Hepatic stellate cell (primary cell): ENCODE results near the gene ETV5.
"Not testable (repeated sequence)": the region's sequence is repeated elsewhere in the genome, so short reads cannot be mapped to it uniquely, and the experiment has no call there.

Experiments
- DNase-seq: peaks from one replicate; pipeline ENCODE4 v3.0.0; 2011; ENCODE audit warnings: low spot score

The ETV5 gene

GRCh38 chr3:186067360-186068242, 41.3 kb downstream of the ETV5 start:
- DNase-seq = no peak

GRCh38 chr3:186060222-186060621, 48.7 kb downstream of the ETV5 start:
- no peak for DNase-seq

DNA sequence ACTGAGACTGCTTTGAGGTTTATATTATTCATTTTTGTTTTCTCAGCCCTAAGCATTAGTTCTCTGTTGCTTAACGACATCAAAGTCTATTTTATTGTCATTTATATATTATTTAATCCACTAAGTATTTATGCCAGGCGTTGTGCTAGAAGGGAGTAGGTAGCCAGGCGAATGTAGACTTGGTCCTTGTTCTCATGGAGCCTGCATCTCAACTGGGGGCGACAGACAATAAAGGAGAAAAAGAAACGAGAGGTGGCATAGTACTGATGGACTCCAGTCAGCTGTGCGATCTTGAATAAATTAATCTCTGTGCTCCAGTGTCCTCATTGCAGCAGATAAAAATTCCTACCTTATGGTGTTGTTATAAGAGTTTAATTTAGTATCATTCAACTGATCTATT, 49.7 kb downstream of the ETV5 start:
- no peak for DNase-seq

DNA sequence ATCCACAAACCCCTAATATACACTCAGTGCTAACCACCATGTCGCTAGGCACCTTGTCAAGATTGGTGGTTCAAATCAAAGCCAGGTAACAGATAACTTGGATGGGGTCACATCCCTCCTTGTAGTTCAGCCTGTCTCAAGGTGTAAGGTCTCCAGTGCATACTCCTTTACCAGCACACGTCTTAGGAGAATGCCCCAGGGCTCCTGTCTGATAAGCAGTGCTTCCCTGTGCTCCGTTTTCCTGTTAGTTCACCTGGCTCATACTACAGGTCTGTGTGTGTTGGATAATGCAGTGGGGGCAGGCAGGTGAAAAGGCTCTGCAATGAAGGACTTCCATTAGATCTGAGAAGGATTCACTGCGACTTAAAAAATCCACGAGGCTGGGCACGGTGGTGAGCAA, 50.7 kb downstream of the ETV5 start:
- no peak for DNase-seq

DNA sequence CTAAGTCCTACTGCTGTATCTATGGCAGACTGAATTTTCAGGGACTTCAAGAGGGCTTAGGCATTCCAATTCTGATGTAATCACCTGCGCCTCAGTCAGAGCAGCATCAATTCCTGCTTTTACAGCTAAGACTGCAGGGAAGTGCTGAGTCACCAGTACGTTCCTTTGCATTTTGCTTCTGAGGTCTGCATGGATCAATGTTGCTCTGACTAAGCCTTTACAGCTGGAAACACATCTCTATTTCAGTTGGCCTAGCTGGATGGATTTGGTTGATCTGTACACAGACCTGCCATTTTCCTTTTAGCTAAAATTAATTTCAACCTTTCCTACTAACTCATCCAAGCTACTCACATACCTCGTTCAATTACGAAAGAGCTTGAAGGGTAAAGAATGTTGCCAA, 51.3 kb downstream of the ETV5 start:
- no peak for DNase-seq

- DNase-seq = no peak
Observed at GRCh38 chr3:186054792-186055352, 54.0 kb downstream of the ETV5 start.

DNA sequence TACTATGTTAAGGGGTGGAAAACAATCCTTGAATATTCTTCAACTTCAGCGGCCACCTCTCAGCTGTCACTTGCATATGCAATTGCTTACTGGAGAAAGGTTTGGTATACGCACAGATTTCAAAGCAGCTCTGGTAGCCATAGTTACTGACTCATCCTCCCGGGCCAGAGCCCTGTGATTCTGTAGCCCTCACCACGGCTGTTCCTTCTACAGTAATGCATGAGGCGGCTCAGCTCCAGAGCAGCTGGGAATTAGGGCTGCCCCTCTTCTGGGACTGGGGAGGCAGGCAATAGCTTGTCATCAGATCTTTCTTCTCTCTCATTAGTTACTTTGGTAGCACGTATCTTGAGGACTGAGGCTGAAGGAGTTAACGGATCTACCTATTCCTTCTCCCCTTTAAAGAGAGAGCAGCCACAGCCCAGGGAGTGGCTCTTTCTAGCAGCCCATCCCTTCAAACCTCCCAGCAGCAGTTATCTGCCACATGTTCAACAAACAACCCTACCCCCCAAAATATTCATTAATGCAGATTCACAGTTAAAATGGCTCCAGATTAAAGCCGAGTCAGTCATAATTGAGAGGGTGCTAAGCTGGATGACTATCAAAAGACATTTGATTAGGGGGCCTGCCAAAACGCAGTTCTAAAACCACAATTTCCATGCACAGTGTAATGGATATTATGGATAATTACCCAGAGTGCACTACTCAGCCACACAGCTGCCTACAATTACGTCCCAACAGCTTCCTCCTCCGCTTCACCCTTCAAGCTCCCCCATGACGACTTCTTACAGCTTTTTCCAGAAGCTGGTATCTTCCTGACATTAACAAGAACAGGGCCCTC, 54.7 kb downstream of the ETV5 start:
- DNase-seq = no peak

DNA sequence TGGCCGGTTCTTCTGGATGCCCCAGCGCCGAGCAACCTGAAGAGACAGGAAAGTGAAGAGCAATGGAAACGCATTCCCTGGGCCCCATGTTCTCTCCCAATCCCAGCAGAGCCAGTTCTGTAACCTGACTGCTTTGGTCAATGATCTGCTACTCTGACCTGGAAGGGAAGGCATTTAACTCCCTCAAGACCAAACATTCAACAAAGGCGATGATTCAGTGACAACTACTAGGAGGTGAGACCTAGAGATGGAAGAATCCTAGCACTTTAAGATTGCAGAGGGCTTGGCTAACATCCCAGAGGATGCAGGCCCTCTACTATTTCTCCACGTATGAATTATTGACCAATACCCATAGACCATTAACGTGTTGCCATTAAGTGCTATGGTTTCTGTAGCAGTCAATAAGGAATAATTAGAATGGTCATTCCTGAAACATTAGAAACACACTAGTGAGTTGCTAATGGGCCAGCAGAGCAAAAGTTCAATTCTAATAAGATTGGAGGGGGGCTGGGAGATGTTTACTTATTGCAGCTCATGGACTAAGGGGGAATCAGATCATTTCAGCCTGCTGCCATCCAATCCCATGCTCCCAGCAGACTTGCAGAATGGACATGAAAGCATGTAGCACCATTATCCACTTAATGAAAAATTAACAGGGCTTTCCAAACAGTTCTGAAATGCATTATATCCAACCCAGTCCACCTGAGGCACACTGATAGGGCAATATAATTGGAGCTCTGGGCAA, 56.6 kb downstream of the ETV5 start:
- no peak for DNase-seq

- DNase-seq = no peak
Observed at GRCh38 chr3:186049001-186049400, 59.9 kb downstream of the ETV5 start.

DNA sequence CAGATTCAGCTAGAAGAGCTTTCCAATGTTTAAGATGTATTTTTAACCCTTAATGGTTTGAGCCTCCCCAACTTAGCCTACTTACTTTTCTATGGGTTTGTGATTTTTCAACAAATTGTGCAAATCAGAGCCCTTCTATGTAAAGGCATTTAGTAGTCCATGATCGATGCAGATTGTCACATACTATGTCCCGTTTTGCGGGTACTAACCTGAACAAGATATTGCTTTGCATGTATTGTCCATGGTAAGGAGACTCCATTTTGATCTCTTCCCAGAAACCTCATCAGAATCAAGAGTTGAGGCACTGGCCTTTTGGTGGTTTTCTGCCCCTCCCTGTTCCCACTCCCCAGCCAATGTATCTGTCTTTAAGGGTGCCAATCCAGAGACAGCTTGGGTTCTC, 60.8 kb downstream of the ETV5 start:
- DNase-seq = no peak

DNA sequence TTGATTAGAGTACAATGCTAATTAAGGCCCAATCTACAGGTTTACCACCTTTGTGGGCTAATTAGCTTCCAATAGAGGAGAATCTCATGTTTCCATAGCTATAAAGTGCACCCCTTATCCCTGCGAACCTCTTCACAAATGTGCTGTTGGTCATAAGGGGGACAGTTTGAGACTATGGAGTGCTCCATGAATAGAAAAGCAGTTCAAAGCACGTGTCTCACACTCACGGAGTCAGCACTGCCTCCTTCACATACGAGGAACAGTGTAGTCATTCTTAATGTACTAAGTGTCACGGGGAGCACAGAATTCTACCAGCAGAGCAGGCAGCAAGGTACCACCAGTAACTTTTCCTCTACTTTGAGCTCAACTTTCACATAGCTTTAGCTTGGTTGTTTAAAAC, 62.1 kb downstream of the ETV5 start:
- no peak for DNase-seq

DNA sequence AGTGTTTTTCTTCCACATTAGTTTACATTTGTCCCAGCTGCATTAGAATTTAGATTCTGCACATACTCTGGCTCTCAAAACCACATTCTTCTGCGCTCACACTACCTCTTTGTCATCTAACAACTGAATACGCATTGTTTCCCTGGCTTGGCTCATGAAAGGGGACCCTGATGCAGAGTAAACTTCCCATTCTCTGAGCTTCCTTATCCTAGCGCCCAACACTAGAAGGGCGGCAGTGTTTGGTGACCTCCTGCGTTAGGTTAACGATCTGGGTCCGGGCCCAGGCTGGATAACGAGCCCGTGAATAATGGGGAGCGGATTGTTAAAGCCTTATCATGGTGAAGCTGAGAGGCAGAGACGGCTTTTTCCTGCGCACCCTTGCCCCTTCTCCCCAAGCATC, 63.9 kb downstream of the ETV5 start:
- no peak for DNase-seq

DNA sequence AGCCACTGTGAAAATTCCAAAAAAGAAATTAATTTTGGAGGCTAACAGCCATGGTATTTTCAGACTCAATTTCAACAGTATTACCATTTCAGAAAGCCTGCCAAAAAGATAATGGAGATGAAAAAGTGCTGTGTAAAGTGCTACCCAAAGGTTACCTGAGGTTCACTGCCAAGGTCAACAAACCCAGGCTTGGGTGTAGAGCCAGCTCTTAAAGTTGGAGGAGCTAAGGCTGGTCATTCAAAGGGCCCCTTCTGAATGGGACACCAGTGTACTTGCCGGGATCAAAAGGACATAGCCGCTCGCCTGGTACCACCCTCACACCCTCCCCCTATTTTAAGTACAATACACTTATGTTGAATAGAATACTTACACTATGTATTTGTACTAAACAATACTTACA, 64.5 kb downstream of the ETV5 start:
- no peak for DNase-seq

DNA sequence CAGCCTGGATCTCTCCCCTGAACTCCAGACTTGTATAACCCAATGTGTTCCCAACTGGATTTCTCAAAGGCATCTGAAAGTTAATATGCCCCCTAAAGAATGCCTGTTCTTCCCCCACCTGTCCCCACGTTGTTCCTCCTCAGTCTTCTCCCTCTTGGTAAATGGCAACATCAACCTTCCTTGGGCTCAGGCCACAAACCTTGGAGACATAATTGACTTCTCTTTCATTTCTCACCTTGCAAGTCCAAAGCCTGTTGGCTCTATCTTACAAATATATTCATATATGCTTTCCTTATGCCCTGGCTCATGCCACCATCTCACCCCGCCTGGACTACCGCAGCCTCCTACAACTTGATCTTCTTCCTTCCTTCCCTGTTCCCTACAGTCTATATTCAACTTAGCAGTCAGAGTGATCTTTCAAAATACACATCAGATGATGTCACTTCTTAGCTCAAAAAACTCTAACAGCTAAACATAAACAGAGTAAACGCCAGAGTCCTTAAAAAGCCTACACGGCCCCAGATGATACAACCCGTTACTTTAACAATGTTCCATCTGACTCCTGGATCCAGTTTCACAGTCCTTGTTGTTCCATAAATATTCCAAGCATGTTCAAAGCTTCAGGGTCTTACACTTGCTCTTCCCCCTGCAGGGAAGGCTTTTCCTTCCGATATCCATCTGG, 66.2 kb downstream of the ETV5 start:
- DNase-seq = no peak

DNA sequence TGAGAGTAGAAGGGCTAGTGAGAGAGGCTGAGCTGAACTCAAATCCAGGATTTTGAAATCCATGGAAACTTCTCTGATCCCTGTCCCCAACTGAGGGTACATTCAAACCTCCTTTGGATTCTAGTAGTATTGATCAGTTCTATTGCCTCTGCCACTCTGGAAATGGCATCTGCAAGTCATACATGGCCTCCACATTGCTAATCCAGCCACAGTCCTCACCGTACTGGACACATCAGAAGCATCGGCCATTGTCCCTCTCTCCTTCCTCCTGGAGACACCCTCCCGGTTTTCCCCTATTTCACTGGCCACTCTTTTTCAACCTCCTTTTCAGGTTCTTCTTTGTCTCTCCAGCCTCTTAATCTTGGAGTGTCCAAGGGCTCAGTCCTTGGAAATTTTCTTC, 66.9 kb downstream of the ETV5 start:
- DNase-seq = no peak

GRCh38 chr3:186038360-186038759, 70.5 kb downstream of the ETV5 start:
- DNase-seq = no peak

GRCh38 chr3:186035277-186035676, 73.6 kb downstream of the ETV5 start:
- no peak for DNase-seq

DNA sequence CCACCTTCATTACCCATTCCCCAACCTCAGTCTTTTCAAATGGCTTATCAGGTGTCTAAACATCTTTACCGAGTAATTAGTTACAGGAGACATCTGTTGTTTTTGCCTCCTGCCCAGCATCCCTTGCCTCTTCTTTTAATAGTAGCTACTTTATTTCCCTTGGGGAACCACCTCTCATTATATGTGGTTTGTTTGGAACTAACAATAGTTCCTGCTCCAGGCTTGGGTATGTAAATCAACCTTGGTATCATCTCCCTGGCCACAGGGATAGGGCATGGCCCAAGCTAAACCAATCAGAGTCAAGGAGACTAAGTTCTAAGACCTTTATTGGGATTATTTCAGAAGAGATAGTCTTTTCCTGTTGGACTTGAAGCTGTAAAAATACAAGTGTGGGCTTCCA, 76.6 kb downstream of the ETV5 start:
- DNase-seq = no peak

GRCh38 chr3:186025993-186026392, 82.9 kb downstream of the ETV5 start:
- not testable (repeated sequence) for DNase-seq

DNA sequence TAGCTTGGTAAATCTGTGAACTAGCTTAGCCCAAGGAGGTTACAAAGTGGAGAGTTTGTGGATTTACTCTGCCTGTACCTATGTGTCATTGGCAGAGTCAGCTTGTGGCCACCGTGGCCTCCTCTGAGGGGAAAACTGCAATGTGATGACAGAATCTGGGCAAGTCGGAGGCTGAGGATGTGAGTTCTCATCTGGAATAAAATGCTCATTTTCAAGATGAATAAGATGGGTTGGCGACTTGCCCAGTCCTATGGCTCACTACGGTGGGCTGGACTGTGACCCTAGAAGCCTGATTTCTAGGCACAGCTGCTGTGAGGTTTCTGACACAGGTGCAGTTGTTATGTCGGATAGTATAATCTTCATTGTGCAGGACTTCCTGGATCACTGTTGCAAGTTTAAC, 83.7 kb downstream of the ETV5 start:
- no peak for DNase-seq

GRCh38 chr3:186024210-186024609, 84.7 kb downstream of the ETV5 start:
- no peak for DNase-seq

GRCh38 chr3:186022931-186023330, 86.0 kb downstream of the ETV5 start:
- no peak for DNase-seq
